Suprapubic skin (tissue), 4 donors: ENCODE measurements around the gene HSD11B2.

Experiments used
- POLR2A ChIP-seq, 2 donors: fragments of 450-650 bp; IDR thresholded peaks; one replicate each; pipeline ENCODE4 v1.6.1; 2017; ENCODE audit warnings: antibody characterized with exemption in 2 of 2, mild to moderate bottlenecking in 2 of 2, moderate library complexity in 2 of 2
- POLR2AphosphoS5 ChIP-seq, 3 donors: sonication (generic); formaldehyde crosslinking; IDR thresholded peaks; one replicate each; pipeline ENCODE4 v1.6.1; 2017; ENCODE audit warnings: antibody characterized with exemption in 3 of 3
- TF ChIP-seq, protein P1 (sequence below), 2 donors: fragments of 200-600 bp in 1 of 2; fragments of 450-650 bp in 1 of 2; sonication (generic) in 1 of 2; IDR thresholded peaks; one replicate each; pipeline ENCODE4 v1.5.1; 2016 to 2019; ENCODE audit warnings: antibody characterized with exemption in 2 of 2, mild to moderate bottlenecking in 1 of 2, moderate library complexity in 1 of 2

GRCh38 chr16:67428146-67428731 is 2.7 kb upstream of the HSD11B2 start:
- TF ChIP-seq, protein P1, sequence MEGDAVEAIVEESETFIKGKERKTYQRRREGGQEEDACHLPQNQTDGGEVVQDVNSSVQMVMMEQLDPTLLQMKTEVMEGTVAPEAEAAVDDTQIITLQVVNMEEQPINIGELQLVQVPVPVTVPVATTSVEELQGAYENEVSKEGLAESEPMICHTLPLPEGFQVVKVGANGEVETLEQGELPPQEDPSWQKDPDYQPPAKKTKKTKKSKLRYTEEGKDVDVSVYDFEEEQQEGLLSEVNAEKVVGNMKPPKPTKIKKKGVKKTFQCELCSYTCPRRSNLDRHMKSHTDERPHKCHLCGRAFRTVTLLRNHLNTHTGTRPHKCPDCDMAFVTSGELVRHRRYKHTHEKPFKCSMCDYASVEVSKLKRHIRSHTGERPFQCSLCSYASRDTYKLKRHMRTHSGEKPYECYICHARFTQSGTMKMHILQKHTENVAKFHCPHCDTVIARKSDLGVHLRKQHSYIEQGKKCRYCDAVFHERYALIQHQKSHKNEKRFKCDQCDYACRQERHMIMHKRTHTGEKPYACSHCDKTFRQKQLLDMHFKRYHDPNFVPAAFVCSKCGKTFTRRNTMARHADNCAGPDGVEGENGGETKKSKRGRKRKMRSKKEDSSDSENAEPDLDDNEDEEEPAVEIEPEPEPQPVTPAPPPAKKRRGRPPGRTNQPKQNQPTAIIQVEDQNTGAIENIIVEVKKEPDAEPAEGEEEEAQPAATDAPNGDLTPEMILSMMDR (IDR thresholded peaks at IDR 0.05) = peak; percentile 64 to 83
- TF ChIP-seq POLR2A (IDR thresholded peaks at IDR 0.05) (no peak), POLR2AphosphoS5 (IDR thresholded peaks at IDR 0.05) (no peak)
